WTC11 (cell line): ENCODE data around the gene MAU2. TPM values are rescaled to one million over a fixed set of nuclear protein-coding genes. Genes with fewer than 3 reads are reported as not detected.

Experiments used
- ATF6 ChIP-seq: sonication (generic); formaldehyde crosslinking; IDR thresholded peaks from 2 replicates; pipeline ENCODE4 v1.8.1; 2023; ENCODE audit warnings: mild to moderate bottlenecking, missing genetic modification reagents
- CREB1 ChIP-seq: sonication (generic); formaldehyde crosslinking; IDR thresholded peaks from 2 replicates; pipeline ENCODE4 v1.8.0; 2023; ENCODE audit warnings: mild to moderate bottlenecking, missing genetic modification reagents
- ERG ChIP-seq: fragments of 250-450 bp; sonication (Bioruptor Pico); IDR thresholded peaks from 2 replicates; pipeline ENCODE4 v1.8.0; 2021; ENCODE audit warnings: mild to moderate bottlenecking
- FOXJ3 ChIP-seq: sonication (generic); formaldehyde crosslinking; IDR thresholded peaks from 2 replicates; pipeline ENCODE4 v1.9.0; 2021; ENCODE audit warnings: missing genetic modification reagents, mild to moderate bottlenecking, borderline replicate concordance
- FOXK1 ChIP-seq: sonication (generic); formaldehyde crosslinking; IDR thresholded peaks from 2 replicates; pipeline ENCODE4 v1.8.0; 2022; ENCODE audit warnings: mild to moderate bottlenecking, moderate library complexity, missing genetic modification reagents
- GABPB1 ChIP-seq: sonication (generic); formaldehyde crosslinking; IDR thresholded peaks from 2 replicates; pipeline ENCODE4 v1.8.1; 2023; ENCODE audit warnings: mild to moderate bottlenecking, missing genetic modification reagents
- GTF2I ChIP-seq: fragments of 250-450 bp; sonication (Bioruptor Pico); conservative IDR thresholded peaks from 2 replicates; pipeline ENCODE4 v1.4.0; 2021; ENCODE audit warnings: mild to moderate bottlenecking
- IRF2 ChIP-seq: sonication (generic); formaldehyde crosslinking; IDR thresholded peaks from 2 replicates; pipeline ENCODE4 v1.8.0; 2022; ENCODE audit warnings: low read depth, missing genetic modification reagents, borderline replicate concordance
- JAZF1 ChIP-seq: fragments of 250-450 bp; sonication (Bioruptor Pico); IDR thresholded peaks from 2 replicates; pipeline ENCODE4 v1.9.0; 2021; ENCODE audit warnings: moderate library complexity, mild to moderate bottlenecking, inconsistent platforms
- MAX ChIP-seq: sonication (generic); formaldehyde crosslinking; IDR thresholded peaks from 2 replicates; pipeline ENCODE4 v1.8.0; 2022; ENCODE audit warnings: mild to moderate bottlenecking, missing genetic modification reagents
- NFATC4 ChIP-seq: fragments of 250-450 bp; sonication (Bioruptor Pico); IDR thresholded peaks from 2 replicates; pipeline ENCODE4 v1.9.0; 2021; ENCODE audit warnings: mild to moderate bottlenecking
- NFYB ChIP-seq: sonication (generic); formaldehyde crosslinking; conservative IDR thresholded peaks from 2 replicates; pipeline ENCODE4 v1.8.0; 2022; ENCODE audit warnings: low read depth, missing genetic modification reagents
- NR1H2 ChIP-seq: sonication (generic); formaldehyde crosslinking; IDR thresholded peaks from 2 replicates; pipeline ENCODE4 v1.9.0; 2021; ENCODE audit warnings: mild to moderate bottlenecking, moderate library complexity, missing genetic modification reagents
- NR2C2 ChIP-seq: sonication (generic); formaldehyde crosslinking; IDR thresholded peaks from 2 replicates; pipeline ENCODE4 v1.8.0; 2022; ENCODE audit warnings: mild to moderate bottlenecking, missing genetic modification reagents
- STAT6 ChIP-seq: sonication (generic); formaldehyde crosslinking; conservative IDR thresholded peaks from 2 replicates; pipeline ENCODE4 v1.8.1; 2023; ENCODE audit warnings: mild to moderate bottlenecking, low read depth, missing genetic modification reagents, moderate library complexity
- USF2 ChIP-seq: sonication (generic); formaldehyde crosslinking; IDR thresholded peaks from 2 replicates; pipeline ENCODE4 v1.8.1; 2023; ENCODE audit warnings: mild to moderate bottlenecking, missing genetic modification reagents, moderate library complexity
- ZMAT4 ChIP-seq: fragments of 250-450 bp; sonication (Bioruptor Pico); IDR thresholded peaks from 2 replicates; pipeline ENCODE4 v1.9.0; 2021; ENCODE audit warnings: mild to moderate bottlenecking
- ZNF138 ChIP-seq: sonication (generic); formaldehyde crosslinking; conservative IDR thresholded peaks from 2 replicates; pipeline ENCODE4 v1.8.1; 2022; ENCODE audit warnings: mild to moderate bottlenecking, moderate library complexity, missing genetic modification reagents
- ZNF263 ChIP-seq: sonication (generic); formaldehyde crosslinking; IDR thresholded peaks from 2 replicates; pipeline ENCODE4 v1.8.1; 2022; ENCODE audit warnings: low read depth, mild to moderate bottlenecking, moderate library complexity, missing genetic modification reagents
- ZNF281 ChIP-seq: sonication (generic); formaldehyde crosslinking; IDR thresholded peaks from 2 replicates; pipeline ENCODE4 v1.8.0; 2023; ENCODE audit warnings: mild to moderate bottlenecking, missing genetic modification reagents
- ZNF423 ChIP-seq: fragments of 250-450 bp; sonication (Bioruptor Pico); IDR thresholded peaks from 2 replicates; pipeline ENCODE4 v2.1.2; 2022; ENCODE audit warnings: mild to moderate bottlenecking, moderate library complexity
- ZNF425 ChIP-seq: fragments of 250-450 bp; sonication (Bioruptor Pico); conservative IDR thresholded peaks from 2 replicates; pipeline ENCODE4 v1.9.0; 2021; ENCODE audit warnings: mild to moderate bottlenecking
- ZSCAN18 ChIP-seq: fragments of 250-450 bp; sonication (Bioruptor Pico); IDR thresholded peaks from 2 replicates; pipeline ENCODE4 v2.1.2; 2022; ENCODE audit warnings: mild to moderate bottlenecking, moderate library complexity
- total RNA-seq: library from RNA; stranded (reverse); gene quantifications from 3 replicates; pipeline ENCODE4 v1.2.3, GENCODE V29; 2021

Gene MAU2
- total RNA-seq, 1 experiment from 2014 or later = 56.8 TPM

- peak; percentile 98 for TF ChIP-seq NFYB (CRISPR knock-in tag)
- TF ChIP-seq NR1H2 (CRISPR knock-in tag) = no peak
- no peak for TF ChIP-seq GABPB1
- TF ChIP-seq ZNF423 = peak; percentile 97
- TF ChIP-seq ATF6 = no peak
- TF ChIP-seq ZNF281 (CRISPR knock-in tag) = peak; percentile 54; the same call in 1 of the 2 replicates
- TF ChIP-seq ZNF263 (CRISPR knock-in tag) = no peak
- 0 out of 2 replicates have a peak, but pooled peaks have one; percentile 67 for TF ChIP-seq CREB1 (CRISPR knock-in tag)
- TF ChIP-seq ZNF138 (CRISPR knock-in tag) = no peak
- TF ChIP-seq ZNF425 (CRISPR knock-in tag) = no peak
- TF ChIP-seq USF2 = no peak
- no peak for TF ChIP-seq STAT6
- TF ChIP-seq MAX (CRISPR knock-in tag) = peak; percentile 96
- TF ChIP-seq NFATC4 = no peak
- no peak for TF ChIP-seq FOXJ3 (CRISPR knock-in tag)
- TF ChIP-seq ZMAT4 (CRISPR knock-in tag) = no peak
- TF ChIP-seq NR2C2 = no peak
- no peak for TF ChIP-seq ZSCAN18
- TF ChIP-seq JAZF1 = no peak
- TF ChIP-seq ERG (CRISPR knock-in tag) = no peak
- TF ChIP-seq FOXK1 (CRISPR knock-in tag) = peak; percentile 58; the same call in 1 of the 2 replicates
- TF ChIP-seq IRF2 (CRISPR knock-in tag) = no peak
- no peak for TF ChIP-seq GTF2I (CRISPR knock-in tag)
Observed at GRCh38 chr19:19385131-19385895, 64.7 kb downstream of the MAU2 start (continued).
